ENCODE results near the gene ZNF575.
"Not testable (repeated sequence)": the region's sequence is repeated elsewhere in the genome, so short reads cannot be mapped to it uniquely, and the experiment has no call there.

The ZNF575 gene

DNA sequence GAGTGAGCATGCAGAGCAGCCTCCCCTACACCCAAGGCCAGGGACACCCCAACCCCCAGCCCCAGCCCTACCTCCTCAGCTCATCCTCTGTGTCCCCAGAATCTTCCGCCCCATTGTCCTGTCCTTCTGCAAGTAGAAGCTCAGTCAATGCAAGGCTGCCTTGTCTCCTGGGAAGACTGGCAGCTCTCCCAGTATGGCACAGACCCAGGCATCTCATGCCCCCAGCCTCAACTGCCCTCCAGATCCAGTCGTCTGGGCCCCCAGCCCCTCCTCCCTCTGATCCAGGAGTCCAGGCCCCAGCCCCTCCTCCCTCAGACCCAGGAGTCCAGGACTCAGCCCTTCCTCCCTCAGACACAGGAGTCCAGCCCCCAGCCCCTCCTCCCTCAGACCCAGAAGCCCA, 13.0 kb downstream of the ZNF575 start:
- Mint-ChIP-seq H3K27me3 (no peaks in the 10 kb centered on the region), H3K36me3 (peaks cover 59% of the 10 kb centered on the region), H3K27ac (peak overlapping the region; percentile 46), H3K9me3 (no peaks in the 10 kb centered on the region), H3K4me1 (no peaks in the 10 kb centered on the region), H3K4me3 (no peak overlapping the region)
- no peak for ATAC-seq

DNA sequence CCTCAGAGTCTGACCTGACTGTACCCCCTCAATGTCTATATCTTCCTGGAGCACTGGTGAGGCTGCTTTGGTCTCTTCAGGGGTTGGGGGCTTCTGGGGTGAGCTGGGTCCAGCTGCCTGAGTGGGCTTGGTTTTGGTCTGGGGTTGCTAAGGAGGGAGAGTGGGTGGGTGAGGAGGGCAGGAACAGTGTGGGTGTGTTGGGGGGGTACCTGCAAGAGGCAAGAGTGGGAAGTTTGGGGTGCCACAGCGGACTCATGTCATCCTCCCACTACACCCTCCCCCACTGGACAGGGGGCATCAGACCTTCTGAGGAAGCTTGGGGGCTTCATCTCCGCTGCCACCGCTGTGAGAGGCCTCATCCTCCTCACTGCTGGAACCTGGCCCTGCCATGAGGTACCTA, 13.6 kb downstream of the ZNF575 start:
- no peaks in the 10 kb centered on the region for H3K4me1 Mint-ChIP-seq

GRCh38 chr19:43547926-43548325, 14.9 kb downstream of the ZNF575 start:
- not testable (repeated sequence) for H3K4me1 Mint-ChIP-seq, H3K4me3 Mint-ChIP-seq, H3K27me3 Mint-ChIP-seq, H3K9me3 Mint-ChIP-seq, H3K27ac Mint-ChIP-seq, ATAC-seq
- peaks cover 61% of the 10 kb centered on the region for H3K36me3 Mint-ChIP-seq

More for the DNA sequence above, 13.6 kb downstream of the ZNF575 start:
- Mint-ChIP-seq H3K27ac (no peak overlapping the region), H3K36me3 (peaks cover 59% of the 10 kb centered on the region), H3K9me3 (no peaks in the 10 kb centered on the region), H3K27me3 (no peaks in the 10 kb centered on the region), H3K4me3 (no peak overlapping the region)
- ATAC-seq, result no peak

GRCh38 chr19:43548706-43549105, 15.7 kb downstream of the ZNF575 start:
- ATAC-seq, result no peak
- Mint-ChIP-seq H3K27ac (no peak overlapping the region), H3K36me3 (peaks cover 59% of the 10 kb centered on the region), H3K27me3 (no peaks in the 10 kb centered on the region), H3K9me3 (no peaks in the 10 kb centered on the region), H3K4me3 (no peak overlapping the region), H3K4me1 (no peaks in the 10 kb centered on the region)

DNA sequence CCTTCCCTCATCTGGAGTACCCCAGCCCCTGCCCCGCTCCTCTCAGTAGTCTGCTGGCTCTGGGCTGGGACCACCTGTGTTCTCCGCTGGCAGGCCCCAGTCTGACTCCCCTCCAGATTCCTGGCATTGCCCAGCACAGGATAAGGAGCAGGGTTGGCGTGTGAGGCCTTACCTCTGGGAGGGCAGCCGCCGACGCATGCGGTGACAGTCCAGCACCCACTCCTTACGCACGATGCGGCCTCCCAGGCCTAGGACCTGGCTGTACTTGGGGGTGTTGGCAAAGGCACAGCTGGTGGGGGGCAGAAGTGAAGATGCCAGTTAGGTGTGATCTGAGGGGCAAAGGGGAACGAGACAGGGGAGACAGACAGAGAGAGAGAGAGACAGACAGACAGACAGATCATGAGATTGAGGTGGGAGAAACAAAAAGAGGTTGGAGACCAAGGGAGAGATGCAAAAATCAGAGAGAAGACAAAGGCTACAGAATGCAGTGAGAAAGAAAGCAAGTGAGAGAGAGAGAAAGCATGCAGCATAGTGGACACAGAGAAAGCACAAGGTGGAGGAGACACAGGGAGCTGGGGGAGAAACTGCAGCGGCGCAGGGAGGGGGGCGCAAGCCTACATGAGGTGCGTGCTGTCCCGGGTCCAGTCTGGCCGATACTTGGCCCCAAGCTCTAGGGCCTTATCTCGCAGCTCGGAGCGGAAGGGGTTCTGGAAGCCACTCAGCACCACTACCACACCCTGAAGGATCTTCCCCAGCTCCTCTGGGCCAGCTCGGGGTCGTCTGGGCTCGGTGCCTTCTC, 18.6 kb downstream of the ZNF575 start:
- Mint-ChIP-seq H3K27me3 (no peaks in the 10 kb centered on the region), H3K36me3 (peaks cover 55% of the 10 kb centered on the region), H3K27ac (no peak overlapping the region), H3K9me3 (no peaks in the 10 kb centered on the region), H3K4me3 (no peak overlapping the region), H3K4me1 (peaks cover 11% of the 10 kb centered on the region)
- ATAC-seq, result no peak

DNA sequence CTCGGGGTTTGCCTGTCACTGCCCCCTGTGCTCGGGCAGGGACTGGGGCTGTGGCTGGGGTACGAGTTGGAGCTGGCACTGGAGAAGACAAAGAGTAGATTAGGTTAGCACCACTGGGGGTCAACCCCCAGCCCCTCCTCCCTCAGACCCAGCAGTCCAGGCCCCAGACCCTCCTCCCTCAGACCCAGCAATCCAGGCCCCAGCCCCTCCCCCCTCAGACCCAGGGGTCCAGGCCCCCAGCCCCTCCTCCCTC, 19.1 kb downstream of the ZNF575 start:
- H3K4me1 Mint-ChIP-seq, result peaks cover 11% of the 10 kb centered on the region
- no peak overlapping the region for H3K27ac Mint-ChIP-seq
- peaks cover 55% of the 10 kb centered on the region for H3K36me3 Mint-ChIP-seq
- no peaks in the 10 kb centered on the region for H3K27me3 Mint-ChIP-seq
- no peak for ATAC-seq
- H3K4me3 Mint-ChIP-seq, result no peak overlapping the region
- H3K9me3 Mint-ChIP-seq, result no peaks in the 10 kb centered on the region

DNA sequence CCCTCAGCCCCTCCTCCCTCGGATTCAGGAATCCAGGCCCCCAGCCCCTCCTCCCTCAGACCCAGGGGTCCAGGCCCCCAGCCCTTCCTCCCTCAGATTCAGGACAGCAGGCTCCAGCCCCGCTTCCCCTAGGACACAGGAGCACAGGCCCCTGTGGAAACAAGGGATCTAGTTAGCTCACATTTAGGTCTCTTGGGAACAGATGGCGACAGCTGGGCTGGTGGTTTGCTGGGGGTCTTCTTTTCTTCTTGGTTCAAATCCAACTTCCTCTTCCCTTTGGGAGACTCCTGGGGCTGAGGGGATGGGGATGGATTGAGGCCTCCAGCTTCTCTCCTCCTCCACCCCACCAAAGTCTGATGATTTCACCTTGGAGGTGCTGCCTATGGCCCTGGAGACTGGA, 19.6 kb downstream of the ZNF575 start:
- no peak for ATAC-seq
- peaks cover 11% of the 10 kb centered on the region for H3K4me1 Mint-ChIP-seq
- H3K9me3 Mint-ChIP-seq, result no peaks in the 10 kb centered on the region
- no peak overlapping the region for H3K4me3 Mint-ChIP-seq
- H3K36me3 Mint-ChIP-seq, result peaks cover 58% of the 10 kb centered on the region
- no peak overlapping the region for H3K27ac Mint-ChIP-seq
- no peaks in the 10 kb centered on the region for H3K27me3 Mint-ChIP-seq

- no peak overlapping the region for H3K27ac Mint-ChIP-seq
- H3K36me3 Mint-ChIP-seq, result peaks cover 62% of the 10 kb centered on the region
- no peaks in the 10 kb centered on the region for H3K27me3 Mint-ChIP-seq
- no peak overlapping the region for H3K4me3 Mint-ChIP-seq
- no peak for ATAC-seq
- H3K9me3 Mint-ChIP-seq, result no peaks in the 10 kb centered on the region
- H3K4me1 Mint-ChIP-seq, result peaks cover 11% of the 10 kb centered on the region
These were observed 20.7 kb downstream of the ZNF575 start for GRCh38 chr19:43553656-43554055.

GRCh38 chr19:43554317-43554895, 21.4 kb downstream of the ZNF575 start:
- H3K27me3 Mint-ChIP-seq, result no peaks in the 10 kb centered on the region
- peaks cover 64% of the 10 kb centered on the region for H3K36me3 Mint-ChIP-seq
- no peaks in the 10 kb centered on the region for H3K9me3 Mint-ChIP-seq
- no peak overlapping the region for H3K27ac Mint-ChIP-seq
- H3K4me3 Mint-ChIP-seq, result no peak overlapping the region
- H3K4me1 Mint-ChIP-seq, result peaks cover 11% of the 10 kb centered on the region
- ATAC-seq, result no peak

GRCh38 chr19:43555185-43555770, 22.3 kb downstream of the ZNF575 start:
- peaks cover 18% of the 10 kb centered on the region for H3K4me1 Mint-ChIP-seq
- H3K9me3 Mint-ChIP-seq, result no peaks in the 10 kb centered on the region
- ATAC-seq, result peak; percentile 73
- H3K27ac Mint-ChIP-seq, result no peak overlapping the region
- H3K27me3 Mint-ChIP-seq, result no peaks in the 10 kb centered on the region
- H3K4me3 Mint-ChIP-seq, result no peak overlapping the region
- peaks cover 65% of the 10 kb centered on the region for H3K36me3 Mint-ChIP-seq

DNA sequence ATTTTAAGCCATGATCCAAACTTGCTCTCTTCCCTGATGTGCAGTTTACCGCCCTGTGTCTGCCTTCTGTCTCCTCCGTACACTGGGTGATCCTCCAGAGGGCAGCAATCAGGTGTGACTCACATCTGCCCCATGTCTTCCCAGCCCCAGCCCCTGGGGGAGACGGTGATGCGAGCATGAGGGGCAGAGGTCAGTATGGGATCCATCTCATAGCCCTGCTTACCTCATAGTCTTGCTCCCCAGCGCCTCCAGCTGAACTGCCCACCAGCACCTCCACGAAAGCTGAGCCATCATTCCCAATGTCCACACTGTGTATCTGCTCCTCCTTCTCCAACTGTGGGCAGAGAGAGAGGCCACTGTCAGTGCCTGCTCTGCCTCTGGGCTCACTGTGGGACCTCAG, 27.7 kb downstream of the ZNF575 start:
- Mint-ChIP-seq H3K27me3 (no peaks in the 10 kb centered on the region), H3K36me3 (peaks cover 41% of the 10 kb centered on the region), H3K4me3 (no peak overlapping the region), H3K4me1 (peaks cover 57% of the 10 kb centered on the region), H3K27ac (peak overlapping the region; percentile 82), H3K9me3 (no peaks in the 10 kb centered on the region)
- ATAC-seq, result no peak

- Mint-ChIP-seq H3K9me3 (no peaks in the 10 kb centered on the region), H3K4me3 (no peak overlapping the region), H3K4me1 (peaks cover 56% of the 10 kb centered on the region), H3K27ac (peak overlapping the region; percentile 82), H3K27me3 (no peaks in the 10 kb centered on the region), H3K36me3 (peaks cover 41% of the 10 kb centered on the region)
- no peak for ATAC-seq
These were observed 28.4 kb downstream of the ZNF575 start for GRCh38 chr19:43561139-43561970.

DNA sequence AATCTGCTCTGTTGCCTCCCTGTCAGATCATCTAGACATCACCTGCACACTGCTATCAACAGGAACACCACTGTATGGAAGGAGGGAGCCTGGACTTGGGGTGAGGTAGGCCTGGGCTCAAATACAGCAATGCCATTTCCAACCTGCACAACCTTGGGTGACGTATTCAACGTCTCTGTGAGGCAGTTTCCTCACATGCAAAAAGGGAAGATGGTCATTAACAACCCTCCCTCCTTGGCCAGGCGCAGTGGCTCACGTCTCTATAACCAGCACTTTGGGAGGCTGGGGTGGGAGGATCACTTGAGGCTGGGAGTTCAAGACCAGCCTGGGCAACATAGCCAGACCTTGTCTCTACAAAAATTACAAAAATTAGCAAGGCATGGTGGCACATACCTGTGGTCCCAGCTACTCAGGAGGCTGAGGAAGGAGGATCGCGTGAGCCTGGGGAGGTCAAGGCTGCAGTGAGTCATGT, 29.3 kb downstream of the ZNF575 start:
- peaks cover 56% of the 10 kb centered on the region for H3K4me1 Mint-ChIP-seq
- H3K9me3 Mint-ChIP-seq, result no peaks in the 10 kb centered on the region
- no peak overlapping the region for H3K4me3 Mint-ChIP-seq
- H3K36me3 Mint-ChIP-seq, result peaks cover 46% of the 10 kb centered on the region
- no peak for ATAC-seq
- no peaks in the 10 kb centered on the region for H3K27me3 Mint-ChIP-seq
- peak overlapping the region; percentile 82 for H3K27ac Mint-ChIP-seq

- Mint-ChIP-seq H3K27me3 (no peaks in the 10 kb centered on the region), H3K27ac (peak overlapping the region; percentile 82), H3K9me3 (no peaks in the 10 kb centered on the region), H3K36me3 (peaks cover 42% of the 10 kb centered on the region), H3K4me3 (peak overlapping the region; percentile 50), H3K4me1 (peaks cover 56% of the 10 kb centered on the region)
- ATAC-seq, result peak; percentile 93
These were observed 29.8 kb downstream of the ZNF575 start for GRCh38 chr19:43562698-43563241.

- Mint-ChIP-seq H3K4me1 (peaks cover 56% of the 10 kb centered on the region), H3K27ac (peak overlapping the region; percentile 82), H3K27me3 (no peaks in the 10 kb centered on the region), H3K9me3 (no peaks in the 10 kb centered on the region), H3K4me3 (no peak overlapping the region), H3K36me3 (peaks cover 39% of the 10 kb centered on the region)
- no peak for ATAC-seq
These were observed 30.9 kb downstream of the ZNF575 start for GRCh38 chr19:43563816-43564457.

Data from stimulated activated memory B cell treated with anti-CD40 and anti-IgM and Interleukin-4, amounts not matched to agents 10 μg/mL and 1 μg/mL and 100 μg/mL, for 72 hours (primary cell).